ENCODE data around the gene CTNNA1.

CTNNA1 gene

DNA sequence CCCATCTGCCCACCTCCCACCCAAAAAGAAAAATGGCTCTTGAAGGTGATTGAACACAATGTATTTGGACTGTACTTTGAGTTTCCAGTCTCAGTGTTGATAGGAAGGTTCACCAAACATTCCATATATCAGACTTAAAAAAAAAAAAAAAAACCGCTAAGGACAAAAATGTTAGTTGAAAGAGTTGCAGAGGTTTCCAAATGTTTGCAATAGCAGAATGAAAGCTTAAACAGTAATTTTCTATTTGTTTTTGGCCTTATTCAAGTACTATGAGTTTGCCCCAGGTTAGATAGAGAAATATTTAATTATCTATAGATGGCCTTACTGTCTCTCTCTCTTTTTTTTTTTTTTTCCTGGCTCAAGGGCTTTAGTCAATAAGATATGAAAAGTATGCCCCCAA lies 115.8 kb downstream of the CTNNA1 start:
- DNase-seq: no peak

DNA sequence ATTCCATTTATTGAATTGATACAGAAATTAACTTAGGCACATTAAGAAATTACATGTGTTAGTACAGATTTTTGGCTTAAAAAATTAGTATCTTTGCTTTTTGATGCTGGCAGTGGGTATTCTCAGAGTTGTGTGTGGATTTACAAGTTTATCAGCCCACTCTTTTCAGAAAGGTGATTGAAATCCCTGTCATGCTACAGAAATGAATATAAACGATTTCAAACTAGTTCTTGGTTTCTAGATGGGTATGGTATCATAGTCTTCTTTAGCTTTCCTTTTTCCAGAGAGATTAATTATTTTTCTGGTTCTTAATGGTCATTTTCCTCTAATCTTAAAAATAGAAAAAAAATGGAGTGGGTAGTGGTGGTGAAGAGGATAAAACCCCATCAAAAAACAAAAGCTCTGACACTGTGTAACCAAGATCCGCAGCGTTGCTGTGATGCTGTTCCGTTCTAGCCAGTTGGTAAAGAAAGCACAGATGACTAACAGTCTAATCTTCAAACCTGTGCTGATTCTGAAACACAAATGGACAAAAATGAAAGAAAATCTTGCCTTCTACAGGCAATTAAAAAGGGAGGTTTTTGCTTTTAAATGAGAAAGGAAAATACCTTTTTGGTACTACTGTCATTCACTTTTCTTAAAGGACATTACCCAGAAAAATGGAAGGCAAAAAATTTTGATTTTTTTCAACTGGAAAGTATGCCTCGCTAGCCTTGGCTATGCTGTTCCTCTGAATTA lies 116.7 kb downstream of the CTNNA1 start:
- DNase-seq: peak; percentile 41

DNA sequence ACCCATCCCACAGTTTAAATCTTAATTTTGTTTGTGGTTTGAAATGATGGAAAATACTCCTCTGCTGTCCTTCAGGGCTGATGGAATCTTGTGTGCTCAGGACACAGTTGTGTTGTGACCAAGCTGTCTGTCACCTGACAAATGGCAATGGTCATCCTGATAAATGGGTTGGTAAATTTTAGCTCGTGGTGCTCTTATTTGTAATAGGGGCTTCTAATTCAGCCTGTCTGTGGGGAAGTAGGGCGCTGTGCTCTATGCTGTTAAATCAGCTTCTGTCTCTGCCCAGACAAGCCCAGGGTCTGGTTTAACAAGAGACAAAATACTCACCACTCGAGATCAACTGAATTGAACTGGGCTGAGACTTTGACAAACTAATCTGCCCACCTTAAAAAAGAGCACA lies 117.4 kb downstream of the CTNNA1 start:
- DNase-seq: peak; percentile 47

DNA sequence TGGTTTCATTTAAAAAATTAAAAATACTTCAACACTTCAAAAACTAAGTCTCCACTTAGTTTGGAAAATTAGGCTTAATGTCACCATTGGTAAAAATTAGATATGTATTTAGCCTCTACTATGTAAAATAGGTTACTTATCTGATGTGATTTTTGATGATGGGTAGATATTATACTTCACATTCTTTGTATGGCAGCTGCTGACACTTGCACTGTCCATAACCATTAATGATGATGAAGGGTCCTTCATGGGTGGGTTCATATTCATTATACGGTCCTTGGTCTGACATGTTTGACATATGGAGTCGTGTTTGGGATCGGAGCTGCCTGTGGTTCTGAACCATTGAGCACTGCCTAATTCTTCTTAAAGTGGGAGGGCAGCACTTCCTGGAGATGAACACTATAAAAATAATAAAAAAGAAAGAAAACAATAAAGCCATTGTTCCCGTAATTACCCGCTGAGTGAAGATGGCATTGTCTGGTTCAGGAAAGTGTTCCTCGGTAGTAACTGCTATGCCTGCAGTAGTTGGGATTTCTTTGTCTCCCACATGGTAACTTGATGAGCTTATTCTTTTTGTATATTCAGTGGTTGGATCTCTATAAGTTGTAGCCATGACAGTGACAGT lies 119.7 kb downstream of the CTNNA1 start:
- peak; percentile 57 for DNase-seq

DNA sequence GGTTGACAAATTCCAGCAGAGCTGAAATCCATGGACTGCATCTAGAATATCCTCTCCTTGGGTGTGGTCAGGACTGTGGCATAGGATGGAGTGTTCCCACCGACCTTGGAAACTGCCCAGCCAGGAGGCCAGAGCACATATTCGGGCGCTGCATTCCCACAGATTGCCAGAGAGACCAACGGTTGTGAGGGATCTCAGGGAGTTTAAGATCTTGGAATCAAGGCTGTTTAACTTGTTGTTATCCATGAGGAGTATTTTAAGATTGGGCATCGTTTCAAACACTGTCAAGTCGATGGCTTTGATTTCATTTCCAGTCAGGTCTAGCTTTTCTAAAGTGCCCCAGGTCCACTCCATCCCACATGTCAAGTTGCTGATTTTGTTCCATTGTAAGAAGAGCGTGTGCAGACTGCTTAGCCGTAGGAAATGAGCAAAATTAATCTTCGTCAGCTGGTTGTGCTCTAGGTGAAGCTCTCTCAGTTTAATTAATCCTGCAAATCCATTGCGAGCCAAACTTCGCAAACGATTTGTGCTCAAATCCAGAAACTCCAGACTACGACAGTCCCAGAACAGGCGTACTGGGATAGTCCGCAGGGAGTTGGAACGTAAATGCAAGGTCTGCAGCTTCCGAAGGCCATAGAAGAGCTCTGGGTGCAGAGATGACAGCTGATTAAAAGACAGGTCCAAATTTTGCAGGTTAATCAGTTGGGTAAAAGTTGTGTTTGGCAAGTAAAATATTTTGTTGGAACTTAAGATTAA lies 120.4 kb downstream of the CTNNA1 start:
- DNase-seq: peak; percentile 60

DNA sequence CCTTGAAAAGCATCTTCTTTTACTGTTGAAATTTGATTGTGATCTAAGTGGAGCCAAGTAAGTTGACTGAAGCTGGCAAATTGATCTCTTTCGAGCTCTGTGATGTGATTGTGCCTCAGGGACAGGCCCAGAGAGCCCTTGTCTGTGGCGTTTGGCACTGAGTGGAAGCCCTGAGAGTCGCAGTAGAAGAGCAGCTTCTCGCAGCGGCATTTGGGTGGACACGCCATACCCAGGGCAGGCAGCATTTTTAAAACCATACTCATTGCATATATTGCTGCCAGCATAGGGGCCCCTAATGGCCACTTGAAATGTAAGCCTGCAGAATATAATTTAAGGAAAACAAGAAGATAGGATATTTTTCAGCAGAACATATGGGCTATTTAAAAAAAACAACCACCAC lies 121.0 kb downstream of the CTNNA1 start:
- peak; percentile 76 for DNase-seq

DNA sequence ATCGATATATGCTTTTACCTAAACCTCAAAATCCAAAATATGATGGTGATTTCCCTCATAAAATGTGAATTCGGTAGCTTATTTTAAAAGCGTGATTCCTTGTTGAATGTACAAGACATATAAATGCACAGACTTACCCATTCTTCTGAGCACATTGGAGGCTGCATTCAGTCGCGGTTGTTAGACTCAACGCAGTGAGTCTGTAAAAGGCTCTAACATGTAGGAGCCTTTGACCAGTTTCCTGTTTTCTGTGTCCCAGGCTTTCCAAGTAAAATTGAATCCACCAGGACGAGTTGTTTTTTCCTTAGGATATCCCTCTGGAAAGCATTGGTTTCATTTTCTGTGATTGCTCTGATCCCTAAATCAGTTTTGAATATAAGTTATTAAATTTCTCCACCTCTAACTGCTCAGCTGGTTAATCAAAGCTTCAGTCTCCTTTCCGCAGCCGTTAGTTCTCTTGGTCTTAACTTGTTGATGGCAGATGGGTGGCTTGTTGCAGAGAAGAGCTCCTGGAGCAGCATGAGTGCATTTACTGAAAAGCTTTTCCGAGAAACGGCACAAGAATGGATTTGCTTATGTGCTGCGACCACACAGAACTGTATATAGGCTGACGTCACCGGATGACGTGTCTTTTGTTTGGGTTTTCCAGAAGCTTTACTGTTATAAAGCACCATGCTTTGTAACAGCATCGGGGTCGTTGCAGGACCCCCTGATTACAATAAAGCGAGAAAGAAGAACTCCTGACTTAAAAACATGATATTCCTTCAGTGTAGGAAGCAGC lies 121.7 kb downstream of the CTNNA1 start, which contains the start of gene LRRTM2:
LRRTM2 (minus strand) TSS at position 565 of the 781 bp plus-strand sequence; CDS start at position 141, 424 bp downstream.
- DNase-seq: peak; percentile 76

DNA sequence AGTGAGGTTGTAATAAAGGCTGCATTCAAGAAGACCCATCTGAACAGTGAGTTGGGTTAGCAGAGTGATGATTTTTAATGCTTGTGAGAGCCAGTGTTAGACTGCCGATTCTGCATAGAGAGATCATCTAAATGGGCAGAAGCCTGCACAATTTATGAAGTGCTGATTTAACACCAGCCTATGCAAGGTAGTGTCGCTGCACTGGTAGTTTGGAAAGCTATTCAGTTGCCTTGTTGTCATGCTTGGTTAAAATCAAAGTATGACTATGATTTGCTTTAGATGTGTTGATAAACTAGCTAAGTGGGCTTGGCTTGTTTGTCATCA lies 122.3 kb downstream of the CTNNA1 start:
- no peak for DNase-seq

DNA sequence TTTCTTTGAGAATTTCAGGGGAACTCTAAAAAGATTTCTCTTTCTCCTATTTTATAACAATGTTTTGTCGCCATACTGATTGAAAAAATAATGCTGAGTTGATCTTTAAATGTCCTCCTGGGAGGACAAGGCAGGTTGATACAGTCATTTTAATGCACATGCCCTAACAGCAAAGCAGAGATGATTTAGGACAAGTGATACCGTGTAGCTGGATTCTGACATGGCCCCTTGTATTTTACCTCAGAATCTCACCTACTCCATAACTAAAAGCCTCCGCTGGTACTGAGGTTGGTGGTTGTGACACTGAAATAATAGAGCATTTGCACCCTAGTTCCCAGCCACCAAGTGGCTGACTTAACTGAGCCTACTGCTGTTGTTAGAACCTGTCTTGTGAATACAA lies 122.7 kb downstream of the CTNNA1 start:
- no peak for DNase-seq

DNA sequence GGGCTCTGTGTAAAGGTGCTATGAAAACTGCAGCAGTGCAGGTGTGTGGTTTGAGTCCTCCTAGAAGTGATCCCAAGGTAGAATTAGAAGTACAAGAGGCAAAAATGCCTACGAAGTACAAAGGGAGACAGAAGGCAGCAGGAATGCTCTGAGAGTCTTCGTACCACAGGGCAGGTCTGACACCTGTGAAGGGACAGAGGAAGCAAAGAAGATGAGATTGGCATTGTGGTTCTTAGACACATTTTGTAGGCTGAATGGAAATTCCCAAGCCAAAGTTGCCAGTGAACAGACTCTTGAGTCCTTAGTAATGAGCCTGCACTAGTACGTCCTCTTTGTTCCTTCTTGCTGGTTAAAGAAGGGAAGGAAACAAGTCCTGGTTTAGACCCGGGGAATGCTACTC lies 123.6 kb downstream of the CTNNA1 start:
- DNase-seq: no peak

DNA sequence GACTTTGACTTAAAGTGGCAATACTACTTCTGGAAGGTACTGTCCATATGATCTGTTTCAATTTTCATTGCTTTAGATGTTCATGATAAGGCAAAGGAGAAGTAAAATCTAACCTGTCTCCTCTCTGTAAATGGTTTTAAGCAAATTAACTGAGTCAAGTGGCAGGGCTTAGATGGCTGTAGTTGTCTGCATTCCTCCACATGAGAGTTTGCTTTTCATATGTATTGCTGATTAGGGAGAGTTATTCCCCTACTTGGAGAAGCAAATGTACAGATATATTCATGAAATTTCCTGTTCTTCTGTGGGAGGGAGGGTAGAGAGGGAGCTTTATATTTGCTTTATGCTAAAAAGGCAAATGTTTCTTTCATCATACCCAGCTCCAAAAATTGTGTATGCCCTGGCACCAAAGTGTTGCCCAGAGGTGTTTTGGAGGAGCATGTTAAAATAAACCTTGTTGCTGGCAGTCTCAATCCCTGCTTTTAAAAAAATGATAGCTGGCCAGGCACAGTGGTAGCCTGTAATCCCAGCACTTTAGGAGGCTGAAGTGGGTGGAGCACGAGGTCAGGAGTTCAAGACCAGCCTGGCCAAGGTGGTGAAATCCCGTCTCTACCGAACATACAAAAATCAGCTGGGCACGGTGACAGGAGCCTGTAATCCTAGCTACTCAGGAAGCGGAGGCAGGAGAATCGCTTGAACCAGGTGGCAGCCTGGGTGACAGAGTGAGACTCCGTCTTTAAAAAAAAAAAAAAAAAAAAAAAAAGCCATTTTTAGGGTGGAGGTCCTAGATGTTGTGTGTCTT lies 125.4 kb downstream of the CTNNA1 start:
- no peak for DNase-seq

DNA sequence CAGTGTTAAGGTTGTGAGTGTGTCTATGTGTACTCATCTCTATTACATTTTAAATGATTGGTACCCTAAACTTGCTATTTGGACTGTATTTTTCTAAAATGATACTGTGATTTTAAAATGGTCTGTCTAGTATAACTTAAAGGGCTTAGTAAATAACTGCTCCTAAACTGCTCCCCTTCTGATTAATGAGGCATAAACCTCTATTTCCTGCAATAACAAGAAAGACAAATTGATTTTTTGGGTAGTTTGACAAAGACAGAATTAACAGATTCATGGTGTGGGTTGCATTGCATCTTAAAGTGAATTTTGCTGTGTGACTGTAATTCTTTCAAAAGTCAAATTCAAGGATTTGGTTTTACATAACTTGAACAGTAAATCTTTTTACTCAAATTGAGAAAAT lies 130.0 kb downstream of the CTNNA1 start:
- DNase-seq: no peak

DNA sequence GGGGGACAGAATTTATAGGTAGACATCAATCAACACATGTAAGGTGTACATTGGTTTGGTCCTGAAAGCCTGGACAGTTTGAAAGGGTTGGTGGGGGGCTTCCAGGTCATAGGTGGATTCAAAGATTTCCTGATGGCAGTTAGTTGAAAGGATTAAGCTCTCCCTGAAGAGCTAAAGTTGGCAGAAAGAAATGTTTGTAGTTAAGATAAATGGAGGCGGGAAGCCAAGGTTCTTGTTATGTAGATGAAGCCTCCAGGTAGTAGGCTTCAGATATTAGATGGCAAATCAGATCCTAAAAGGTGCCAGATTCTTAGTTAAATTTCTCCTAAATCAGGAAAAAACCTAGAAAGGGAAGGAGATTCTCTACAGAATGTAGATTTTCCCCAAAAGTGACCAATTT lies 130.9 kb downstream of the CTNNA1 start:
- no peak for DNase-seq

DNA sequence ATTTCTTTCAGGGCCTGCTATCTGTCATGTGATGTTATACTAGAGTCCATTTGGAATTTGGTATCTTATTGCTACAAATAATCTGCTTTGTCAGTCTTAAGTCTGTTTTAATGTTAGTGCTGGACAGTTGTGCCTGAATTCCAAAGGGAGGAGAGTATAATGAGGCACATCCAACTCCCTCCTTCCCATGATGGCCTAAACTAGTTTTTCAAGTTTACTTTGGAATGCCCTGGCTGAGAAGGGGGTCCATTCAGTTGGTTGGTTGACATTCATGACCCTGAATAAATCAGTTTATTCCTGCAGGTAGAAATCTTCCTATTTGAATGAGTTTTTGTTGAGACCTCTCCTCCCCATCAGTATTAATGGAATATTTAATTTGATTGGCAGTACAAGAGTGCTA lies 131.3 kb downstream of the CTNNA1 start:
- DNase-seq: no peak

DNA sequence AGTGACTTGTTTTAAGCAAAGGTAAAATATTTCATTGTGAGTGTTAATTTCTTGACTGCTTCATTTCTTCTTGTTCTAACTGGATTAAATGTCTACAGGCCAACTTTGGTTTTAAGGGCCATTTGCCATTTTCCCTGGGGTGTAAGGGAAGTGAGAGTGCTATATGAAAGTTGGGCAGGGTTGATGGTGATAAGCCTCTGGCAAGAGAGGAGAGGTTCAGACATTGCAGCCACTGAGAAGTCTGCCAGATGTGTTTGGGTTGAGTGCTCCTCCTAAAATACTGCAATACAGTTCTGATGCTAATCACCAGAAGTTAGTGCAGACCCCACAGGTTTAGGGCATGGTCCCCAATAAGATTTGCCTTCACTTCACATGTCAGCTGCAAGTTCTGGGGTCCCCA lies 136.8 kb downstream of the CTNNA1 start:
- DNase-seq: no peak

DNA sequence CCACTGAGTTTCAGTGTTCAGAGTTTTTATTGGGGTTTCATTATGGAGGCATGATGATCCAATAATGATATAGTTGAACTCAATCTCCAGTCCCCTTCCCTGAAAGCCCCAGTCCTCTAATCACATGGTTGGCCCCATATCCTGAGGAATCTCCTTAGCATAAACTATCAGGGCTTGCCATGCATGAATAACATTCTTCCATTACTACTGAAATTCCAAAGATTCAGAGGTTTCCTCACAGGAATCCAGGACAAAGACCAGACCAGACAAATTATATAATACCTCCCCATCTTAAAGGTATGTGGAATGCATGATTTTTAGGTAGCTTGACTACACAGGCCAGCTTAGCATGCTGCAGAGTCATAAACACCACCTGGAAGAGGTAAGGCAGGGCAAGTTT lies 137.4 kb downstream of the CTNNA1 start:
- no peak for DNase-seq

DNA sequence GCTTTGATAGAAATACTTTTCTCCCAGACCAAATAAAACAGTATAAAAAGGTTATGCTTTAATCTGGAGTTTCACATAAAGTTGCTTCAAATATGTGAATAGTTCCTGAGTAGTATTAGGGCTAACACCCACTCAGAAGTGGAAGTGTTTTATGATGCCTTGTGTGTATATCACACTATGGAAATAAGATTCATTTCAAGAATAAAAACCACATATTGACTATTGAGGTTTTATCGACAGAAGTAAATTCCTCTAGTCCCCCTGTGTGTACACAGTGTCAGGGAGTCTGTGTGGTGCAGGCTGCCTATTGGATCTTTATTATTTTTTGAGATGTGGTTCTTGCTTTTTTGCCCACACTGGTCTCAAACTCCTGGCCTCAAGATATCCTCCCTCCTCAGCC lies 142.7 kb downstream of the CTNNA1 start:
- DNase-seq: no peak

DNA sequence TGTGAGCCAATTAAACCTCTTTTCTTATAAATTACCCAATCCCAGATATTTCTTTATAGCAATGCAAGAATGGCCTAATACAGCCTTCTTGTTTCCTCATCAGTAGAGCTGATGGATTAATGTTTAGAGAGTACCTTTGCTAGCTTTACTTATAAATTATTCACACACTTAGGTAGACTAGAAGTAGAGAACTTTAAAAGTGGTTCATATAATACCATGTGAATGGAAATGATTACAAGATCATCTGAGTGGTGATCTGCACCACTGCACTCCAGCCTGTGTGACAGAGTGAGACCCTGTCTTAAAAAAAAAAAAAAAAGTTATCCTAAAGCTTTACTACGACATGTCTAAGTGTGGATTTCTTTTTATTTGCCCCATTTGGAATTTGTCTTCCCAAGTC lies 145.1 kb downstream of the CTNNA1 start:
- no peak for DNase-seq

DNA sequence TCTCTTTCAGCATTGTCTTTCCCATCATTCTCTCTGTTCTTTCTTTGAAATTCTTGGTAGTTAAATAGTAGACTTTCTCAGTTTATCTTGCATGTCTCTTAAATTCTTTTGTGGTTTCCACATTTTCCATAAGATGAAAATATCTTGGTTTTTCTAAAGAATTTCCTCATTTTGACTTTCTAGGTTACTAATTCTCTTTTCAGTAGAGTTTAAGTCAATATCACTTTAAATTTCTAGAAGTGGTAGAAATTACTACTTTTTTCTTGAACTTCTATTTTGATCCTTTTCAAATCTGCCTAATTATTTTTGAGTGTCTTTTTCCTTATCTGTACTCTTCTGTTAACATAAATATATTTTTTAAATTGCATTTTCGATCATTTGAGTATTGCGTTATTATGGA lies 145.5 kb downstream of the CTNNA1 start:
- no peak for DNase-seq

DNA sequence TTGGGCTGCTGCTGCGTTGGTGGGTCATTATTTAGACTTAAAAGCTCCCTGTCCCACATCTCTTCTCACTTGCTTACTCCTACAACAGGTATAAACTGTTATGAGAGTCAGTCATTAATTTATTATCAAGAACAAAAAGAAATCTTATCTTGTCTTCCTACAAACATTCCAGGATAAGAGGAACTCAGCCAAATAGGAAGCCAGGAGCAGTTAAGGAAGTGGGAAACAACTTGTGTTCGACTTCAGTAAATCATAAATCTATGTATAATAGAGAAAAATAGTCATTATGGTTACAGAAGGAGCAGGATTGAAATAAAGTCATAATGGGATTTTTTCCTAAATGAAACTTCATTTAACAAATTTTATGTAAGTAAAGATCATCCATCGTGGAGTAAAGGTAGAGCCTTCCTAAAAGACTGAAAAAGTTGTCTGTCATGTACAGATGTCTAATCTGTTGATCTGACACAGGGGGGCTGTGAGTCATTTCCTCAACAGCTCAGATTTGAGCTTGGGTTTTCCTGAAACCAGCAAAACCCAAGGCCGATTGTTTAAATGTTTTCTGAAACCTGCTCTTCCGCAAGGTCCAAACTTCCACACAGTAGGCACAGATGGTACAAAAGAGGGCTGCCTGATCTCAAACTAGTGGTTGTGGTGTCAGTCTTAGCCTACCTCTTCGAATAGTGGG lies 147.2 kb downstream of the CTNNA1 start:
- DNase-seq: no peak

DNA sequence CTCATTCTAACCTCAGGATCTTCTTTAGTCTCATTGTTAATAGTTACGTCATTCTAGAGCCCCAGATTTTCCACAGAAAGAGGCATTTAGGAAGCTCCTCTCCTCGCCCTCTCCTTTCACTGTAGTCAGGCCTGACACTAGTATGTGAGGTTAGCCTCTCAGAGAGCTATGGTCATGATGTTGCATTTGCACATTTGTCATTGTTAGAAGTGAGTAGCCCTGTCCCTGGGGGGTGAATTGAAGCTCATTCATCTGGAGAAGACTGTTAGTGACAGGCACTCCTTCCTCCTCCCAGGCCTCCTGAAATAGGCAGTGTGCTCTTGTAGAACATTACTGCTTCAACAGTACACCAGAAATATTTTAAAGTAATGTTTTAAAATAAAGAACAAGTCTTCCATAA lies 148.5 kb downstream of the CTNNA1 start:
- DNase-seq: peak; percentile 29
